NCI-H1092 (cell line): Measurements from ENCODE around the gene PCDHGA8.
"Not testable (repeated sequence)": the region's sequence is repeated elsewhere in the genome, so short reads cannot be mapped to it uniquely, and the experiment has no call there.

Experiments used
- DNase-seq: peaks from one replicate; lab custom pipeline; 2025; lab: John Stamatoyannopoulos, UW

Gene PCDHGA8

DNA sequence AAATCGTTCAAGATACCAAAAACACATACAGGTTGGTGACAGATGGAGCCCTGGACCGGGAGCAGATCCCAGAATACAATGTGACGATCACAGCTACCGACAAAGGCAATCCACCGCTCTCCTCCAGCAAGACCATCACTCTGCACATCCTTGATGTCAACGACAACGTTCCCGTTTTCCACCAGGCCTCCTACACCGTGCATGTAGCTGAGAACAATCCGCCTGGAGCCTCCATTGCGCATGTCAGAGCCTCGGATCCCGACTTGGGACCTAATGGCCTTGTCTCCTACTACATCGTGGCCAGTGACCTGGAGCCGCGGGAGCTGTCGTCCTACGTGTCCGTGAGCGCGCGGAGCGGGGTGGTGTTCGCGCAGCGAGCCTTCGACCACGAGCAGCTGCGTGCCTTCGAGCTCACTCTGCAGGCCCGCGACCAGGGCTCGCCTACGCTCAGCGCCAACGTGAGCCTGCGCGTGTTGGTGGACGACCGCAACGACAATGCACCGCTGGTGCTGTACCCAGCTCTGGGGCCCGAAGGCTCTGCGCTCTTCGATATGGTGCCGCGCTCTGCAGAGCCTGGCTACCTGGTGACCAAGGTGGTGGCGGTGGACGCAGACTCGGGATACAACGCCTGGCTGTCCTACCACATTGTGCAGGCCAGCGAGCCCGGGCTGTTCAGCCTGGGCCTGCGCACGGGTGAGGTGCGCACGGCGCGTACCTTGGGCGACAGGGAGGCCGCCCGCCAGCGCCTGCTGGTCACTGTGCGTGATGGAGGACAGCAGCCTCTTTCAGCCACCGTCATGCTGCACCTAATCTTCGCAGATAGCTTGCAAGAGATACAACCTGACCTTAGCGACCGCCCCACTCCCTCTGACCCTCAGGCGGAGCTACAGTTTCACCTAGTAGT is 20.6 kb upstream of the PCDHGA8 start:
- no peak for DNase-seq

- no peak for DNase-seq
Measured at GRCh38 chr5:141373673-141374317, 18.6 kb upstream of the PCDHGA8 start, which contains the start of gene PCDHGA6. PCDHGA6 (plus strand) TSS chr5:141373891; CDS start chr5:141374084, 193 bp downstream.

GRCh38 chr5:141374627-141375026 is 17.8 kb upstream of the PCDHGA8 start:
- no peak for DNase-seq

DNA sequence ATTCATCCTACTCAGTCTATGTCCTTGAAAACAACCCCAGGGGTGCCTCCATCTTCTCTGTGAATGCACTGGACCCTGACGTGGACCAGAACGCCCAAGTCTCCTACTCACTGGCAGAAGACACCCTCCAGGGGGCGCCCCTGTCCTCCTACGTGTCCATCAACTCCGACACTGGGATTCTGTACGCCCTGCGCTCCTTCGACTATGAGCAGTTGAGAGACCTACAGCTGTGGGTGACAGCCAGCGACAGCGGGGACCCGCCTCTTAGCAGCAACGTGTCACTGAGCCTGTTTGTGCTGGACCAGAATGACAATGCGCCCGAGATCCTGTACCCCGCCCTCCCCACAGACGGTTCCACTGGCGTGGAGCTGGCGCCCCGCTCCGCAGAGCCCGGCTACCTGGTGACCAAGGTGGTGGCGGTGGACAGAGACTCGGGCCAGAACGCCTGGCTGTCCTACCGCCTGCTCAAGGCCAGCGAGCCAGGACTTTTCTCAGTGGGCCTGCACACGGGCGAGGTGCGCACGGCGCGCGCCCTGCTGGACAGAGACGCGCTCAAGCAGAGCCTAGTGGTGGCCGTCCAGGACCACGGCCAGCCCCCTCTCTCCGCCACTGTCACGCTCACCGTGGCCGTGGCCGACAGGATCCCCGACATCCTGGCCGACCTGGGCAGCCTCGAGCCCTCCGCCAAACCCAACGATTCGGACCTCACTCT is 16.8 kb upstream of the PCDHGA8 start:
- DNase-seq: not testable (repeated sequence)

GRCh38 chr5:141382469-141383294 is 9.8 kb upstream of the PCDHGA8 start, which contains the start of gene PCDHGA7:
PCDHGA7 (plus strand) TSS chr5:141382742; CDS start chr5:141382900, 158 bp downstream.
- no peak for DNase-seq

- DNase-seq: no peak
Measured at GRCh38 chr5:141383345-141383744, 9.1 kb upstream of the PCDHGA8 start.

DNA sequence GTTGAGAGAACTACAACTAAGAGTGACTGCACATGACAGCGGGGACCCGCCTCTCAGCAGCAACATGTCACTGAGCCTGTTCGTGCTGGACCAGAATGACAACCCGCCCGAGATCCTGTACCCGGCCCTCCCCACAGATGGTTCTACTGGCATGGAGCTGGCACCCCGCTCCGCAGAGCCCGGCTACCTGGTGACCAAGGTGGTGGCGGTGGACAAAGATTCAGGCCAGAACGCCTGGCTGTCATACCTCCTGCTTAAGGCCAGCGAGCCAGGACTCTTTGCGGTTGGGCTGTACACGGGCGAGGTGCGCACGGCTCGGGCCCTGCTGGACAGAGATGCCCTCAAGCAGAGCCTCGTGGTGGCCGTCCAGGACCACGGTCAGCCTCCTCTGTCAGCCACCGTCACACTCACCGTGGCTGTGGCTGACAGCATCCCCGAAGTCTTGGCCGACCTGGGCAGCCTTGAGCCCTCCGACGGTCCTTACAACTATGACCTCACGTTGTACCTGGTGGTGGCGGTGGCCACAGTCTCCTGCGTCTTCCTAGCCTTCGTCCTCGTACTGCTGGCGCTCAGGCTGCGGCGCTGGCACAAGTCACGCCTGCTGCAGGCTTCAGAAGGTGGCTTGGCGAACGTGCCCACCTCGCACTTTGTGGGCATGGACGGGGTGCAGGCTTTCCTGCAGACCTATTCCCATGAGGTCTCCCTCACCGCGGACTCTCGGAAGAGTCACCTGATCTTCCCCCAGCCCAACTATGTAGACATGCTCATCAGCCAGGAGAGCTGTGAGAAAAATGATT is 7.8 kb upstream of the PCDHGA8 start:
- DNase-seq: no peak

GRCh38 chr5:141387557-141388311 is 4.7 kb upstream of the PCDHGA8 start, which contains the start of gene PCDHGB4:
PCDHGB4 (plus strand) TSS chr5:141387698; CDS start chr5:141387885, 187 bp downstream.
- not testable (repeated sequence) for DNase-seq

- no peak for DNase-seq
Measured at GRCh38 chr5:141388661-141389060, 3.8 kb upstream of the PCDHGA8 start.

- DNase-seq: no peak
Measured at GRCh38 chr5:141389153-141390042, 3.0 kb upstream of the PCDHGA8 start.

- no peak for DNase-seq
Measured at GRCh38 chr5:141393267-141393666, 834 bp downstream of the PCDHGA8 start.

DNA sequence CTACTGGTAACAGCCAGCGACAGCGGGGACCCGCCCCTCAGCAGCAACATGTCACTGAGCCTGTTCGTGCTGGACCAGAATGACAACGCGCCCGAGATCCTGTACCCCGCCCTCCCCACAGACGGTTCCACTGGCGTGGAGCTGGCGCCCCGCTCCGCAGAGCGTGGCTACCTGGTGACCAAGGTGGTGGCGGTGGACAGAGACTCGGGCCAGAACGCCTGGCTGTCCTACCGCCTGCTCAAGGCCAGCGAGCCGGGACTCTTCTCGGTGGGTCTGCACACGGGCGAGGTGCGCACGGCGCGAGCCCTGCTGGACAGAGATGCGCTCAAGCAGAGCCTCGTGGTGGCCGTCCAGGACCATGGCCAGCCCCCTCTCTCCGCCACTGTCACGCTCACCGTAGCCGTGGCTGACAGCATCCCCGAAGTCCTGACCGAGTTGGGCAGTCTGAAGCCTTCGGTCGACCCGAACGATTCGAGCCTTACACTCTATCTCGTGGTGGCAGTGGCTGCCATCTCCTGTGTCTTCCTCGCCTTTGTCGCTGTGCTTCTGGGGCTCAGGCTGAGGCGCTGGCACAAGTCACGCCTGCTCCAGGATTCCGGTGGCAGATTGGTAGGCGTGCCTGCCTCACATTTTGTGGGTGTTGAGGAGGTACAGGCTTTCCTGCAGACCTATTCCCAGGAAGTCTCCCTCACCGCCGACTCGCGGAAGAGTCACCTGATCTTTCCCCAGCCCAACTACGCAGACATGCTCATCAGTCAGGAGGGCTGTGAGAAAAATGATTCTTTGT is 2.2 kb downstream of the PCDHGA8 start:
- DNase-seq: not testable (repeated sequence)

- not testable (repeated sequence) for DNase-seq
Measured at GRCh38 chr5:141397756-141398551, 5.5 kb downstream of the PCDHGA8 start, which contains the start of gene PCDHGB5. PCDHGB5 (plus strand) TSS chr5:141397947; CDS start chr5:141398128, 181 bp downstream.

DNA sequence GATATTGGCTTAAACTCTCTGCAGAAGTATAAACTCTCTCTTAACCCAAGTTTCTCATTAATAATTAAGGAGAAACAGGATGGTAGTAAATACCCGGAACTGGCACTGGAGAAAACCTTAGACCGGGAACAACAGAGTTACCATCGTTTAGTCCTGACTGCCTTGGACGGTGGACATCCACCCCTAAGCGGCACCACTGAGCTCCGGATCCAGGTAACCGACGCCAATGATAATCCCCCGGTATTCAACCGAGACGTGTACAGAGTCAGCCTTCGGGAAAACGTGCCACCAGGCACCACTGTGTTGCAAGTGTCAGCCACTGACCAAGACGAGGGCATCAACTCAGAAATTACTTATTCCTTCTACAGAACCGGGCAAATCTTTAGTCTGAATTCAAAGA is 6.2 kb downstream of the PCDHGA8 start:
- DNase-seq: no peak

DNA sequence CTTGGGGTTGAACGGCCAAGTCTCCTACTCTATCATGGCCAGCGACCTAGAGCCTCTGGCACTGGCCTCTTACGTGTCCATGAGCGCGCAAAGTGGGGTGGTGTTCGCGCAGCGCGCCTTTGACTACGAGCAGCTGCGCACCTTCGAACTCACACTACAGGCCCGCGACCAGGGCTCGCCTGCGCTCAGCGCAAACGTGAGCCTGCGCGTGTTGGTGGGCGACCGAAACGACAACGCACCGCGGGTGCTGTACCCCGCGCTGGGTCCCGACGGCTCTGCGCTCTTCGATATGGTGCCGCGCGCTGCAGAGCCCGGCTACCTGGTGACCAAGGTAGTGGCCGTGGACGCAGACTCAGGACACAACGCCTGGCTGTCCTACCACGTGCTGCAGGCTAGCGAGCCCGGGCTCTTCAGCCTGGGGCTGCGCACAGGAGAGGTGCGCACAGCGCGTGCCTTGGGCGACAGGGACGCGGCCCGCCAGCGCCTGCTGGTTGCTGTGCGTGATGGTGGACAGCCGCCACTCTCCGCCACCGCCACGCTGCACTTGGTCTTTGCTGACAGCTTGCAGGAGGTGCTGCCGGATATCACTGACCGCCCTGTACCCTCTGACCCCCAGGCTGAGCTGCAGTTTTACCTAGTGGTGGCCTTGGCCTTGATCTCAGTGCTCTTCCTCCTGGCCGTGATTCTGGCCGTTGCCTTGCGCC is 7.3 kb downstream of the PCDHGA8 start:
- DNase-seq: no peak

DNA sequence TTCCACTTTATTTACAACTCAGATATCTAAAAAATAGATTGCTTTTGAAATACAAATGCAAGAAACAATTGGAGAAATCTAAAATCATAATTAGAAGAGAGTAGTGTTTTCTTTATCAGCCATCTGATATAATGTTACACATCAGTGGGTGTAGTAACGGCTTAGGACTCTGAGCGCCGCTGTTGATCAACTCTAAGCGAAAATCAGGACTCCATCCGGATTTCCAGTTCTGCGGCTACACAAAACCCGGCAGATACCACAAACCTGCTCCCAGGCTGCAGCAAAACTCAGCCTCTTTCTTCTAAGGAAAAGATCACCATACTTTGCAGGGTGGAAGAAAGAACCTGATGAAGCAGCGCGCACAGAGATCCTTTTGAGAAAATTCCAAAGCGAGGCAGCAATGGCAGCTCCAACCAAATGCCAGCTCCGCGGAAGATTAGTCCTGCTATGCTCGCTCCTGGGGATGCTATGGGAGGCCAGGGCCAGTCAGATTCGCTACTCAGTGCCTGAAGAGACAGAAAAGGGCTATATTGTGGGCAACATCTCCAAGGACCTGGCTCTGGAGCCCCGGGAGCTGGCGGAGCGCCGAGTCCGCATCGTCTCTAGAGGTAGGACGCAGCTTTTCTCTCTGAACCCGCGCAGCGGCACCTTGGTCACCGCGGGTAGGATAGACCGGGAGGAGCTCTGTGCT is 10.3 kb downstream of the PCDHGA8 start, which contains the start of gene PCDHGA9:
PCDHGA9 (plus strand) TSS at position 226 of the 691 bp plus-strand sequence; CDS start at position 401, 175 bp downstream.
- DNase-seq: no peak
